Gastrocnemius medialis (tissue), 4 donors: ENCODE data around the gene LIPI. TPM values are rescaled to one million over a fixed set of nuclear protein-coding genes. Genes with fewer than 3 reads are reported as not detected.
"Not testable (repeated sequence)": the region's sequence is repeated elsewhere in the genome, so short reads cannot be mapped to it uniquely, and the experiment has no call there.

Source experiments
- ATAC-seq, 2 donors: fragments of 150-250 bp; one replicate each; pipeline ENCODE4 v1.9.1; 2016
- DNase-seq, 2 donors: peaks; one replicate each; pipeline ENCODE4 v3.0.0-alpha.2; 2019
- H3K27ac ChIP-seq, 4 donors: fragments of 200-600 bp; sonication (generic); 1 replicate in 1 of 4; 2 replicates in 3 of 4; pipeline ENCODE4 v1.5.1; 2016 to 2018; ENCODE audit warnings: mild to moderate bottlenecking in 2 of 4, moderate library complexity in 1 of 4
- H3K27me3 ChIP-seq, 3 donors: fragments of 200-600 bp; sonication (generic) in 2 of 3; 1 replicate in 1 of 3; 2 replicates in 2 of 3; pipeline versions ENCODE4 v1.5.1 to v1.6.0; 2016 to 2019; ENCODE audit warnings: mild to moderate bottlenecking in 1 of 3, moderate library complexity in 1 of 3
- H3K36me3 ChIP-seq, 2 donors: fragments of 200-600 bp; sonication (generic) in 1 of 2; one replicate each; pipeline ENCODE4 v1.5.1; 2017 to 2018
- H3K4me1 ChIP-seq, 2 donors: fragments of 200-600 bp; sonication (generic) in 1 of 2; one replicate each; pipeline ENCODE4 v1.5.1; 2016 to 2017; ENCODE audit warnings: mild to moderate bottlenecking in 2 of 2
- H3K4me3 ChIP-seq, 4 donors: fragments of 200-600 bp; sonication (generic) in 3 of 4; 1 replicate in 1 of 4; 2 replicates in 3 of 4; pipeline ENCODE4 v1.5.1; 2016 to 2019; ENCODE audit warnings: mild to moderate bottlenecking in 2 of 4
- H3K9me3 ChIP-seq, 3 donors: fragments of 200-600 bp; sonication (generic) in 2 of 3; 1 replicate in 1 of 3; 2 replicates in 2 of 3; pipeline ENCODE4 v1.5.1; 2016 to 2019
- POLR2A ChIP-seq, 2 donors: fragments of 450-650 bp; IDR thresholded peaks; one replicate each; pipeline ENCODE4 v1.6.1; 2017; ENCODE audit warnings: antibody characterized with exemption in 2 of 2, mild to moderate bottlenecking in 2 of 2, moderate library complexity in 2 of 2
- in situ Hi-C, 4 donors: fragments of 200-750 bp; cut with MboI; loops; one replicate each; pipeline versions ENCODE4 v1.15.0 to v1.8.0; 2017; ENCODE audit warnings: low sequenced_read_pairs in 4 of 4
- intact Hi-C: fragments of 100-400 bp; cut with DNase I; formaldehyde crosslinking; loops from one replicate; pipeline ENCODE4 v1.15.1; 2023; ENCODE audit warnings: low total_unique reads
- total RNA-seq, 4 donors: library from RNA; depleted of rRNA; stranded (reverse); fragments of >200 nt; gene quantifications; one replicate each; pipeline versions ENCODE4 v1.1.0 to v1.2.3, GENCODE V29; 2016
- TF ChIP-seq, protein P1 (sequence below), 5 experiments: fragments of 450-650 bp in 3 of 5; fragments of 200-600 bp in 2 of 5; sonication (generic) in 2 of 5; IDR thresholded peaks in 4 of 5; conservative IDR thresholded peaks in 1 of 5; 1 replicate in 4 of 5; 2 replicates in 1 of 5; pipeline ENCODE4 v1.5.1; 2016 to 2019; ENCODE audit warnings: antibody characterized with exemption in 5 of 5, mild to moderate bottlenecking in 3 of 5, moderate library complexity in 3 of 5

Gene LIPI
- total RNA-seq, 4 donors from 2014 or later, result not detected

DNA sequence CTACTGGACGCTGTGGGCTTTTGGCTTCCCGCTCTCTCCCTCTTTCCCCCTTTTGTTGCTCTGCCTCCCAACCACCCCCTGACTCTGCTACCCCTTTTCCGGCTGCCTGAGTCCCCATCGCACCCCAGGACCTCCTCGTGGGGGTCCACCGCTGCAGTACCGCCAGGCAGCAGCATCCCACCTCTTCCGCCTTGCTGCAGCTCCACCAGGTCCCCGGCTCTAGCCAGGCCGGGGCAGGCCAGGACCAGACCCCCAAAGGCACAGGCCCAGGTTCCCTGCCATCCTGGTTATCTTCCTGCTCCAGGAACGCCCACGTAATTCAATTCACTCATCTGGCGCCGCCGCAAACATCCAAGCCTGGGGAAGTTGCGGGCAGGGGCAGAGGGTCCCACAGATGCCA lies 139.8 kb downstream of the LIPI start:
- no peaks in the 10 kb centered on the region for H3K9me3 ChIP-seq
- H3K27me3 ChIP-seq, result no peaks in the 10 kb centered on the region
- no peaks in the 10 kb centered on the region for H3K4me1 ChIP-seq
- DNase-seq (no peak), ATAC-seq (no peak)
- no peak overlapping the region for H3K4me3 ChIP-seq
- in situ Hi-C loops, result no loop called here
- TF ChIP-seq, protein P1, sequence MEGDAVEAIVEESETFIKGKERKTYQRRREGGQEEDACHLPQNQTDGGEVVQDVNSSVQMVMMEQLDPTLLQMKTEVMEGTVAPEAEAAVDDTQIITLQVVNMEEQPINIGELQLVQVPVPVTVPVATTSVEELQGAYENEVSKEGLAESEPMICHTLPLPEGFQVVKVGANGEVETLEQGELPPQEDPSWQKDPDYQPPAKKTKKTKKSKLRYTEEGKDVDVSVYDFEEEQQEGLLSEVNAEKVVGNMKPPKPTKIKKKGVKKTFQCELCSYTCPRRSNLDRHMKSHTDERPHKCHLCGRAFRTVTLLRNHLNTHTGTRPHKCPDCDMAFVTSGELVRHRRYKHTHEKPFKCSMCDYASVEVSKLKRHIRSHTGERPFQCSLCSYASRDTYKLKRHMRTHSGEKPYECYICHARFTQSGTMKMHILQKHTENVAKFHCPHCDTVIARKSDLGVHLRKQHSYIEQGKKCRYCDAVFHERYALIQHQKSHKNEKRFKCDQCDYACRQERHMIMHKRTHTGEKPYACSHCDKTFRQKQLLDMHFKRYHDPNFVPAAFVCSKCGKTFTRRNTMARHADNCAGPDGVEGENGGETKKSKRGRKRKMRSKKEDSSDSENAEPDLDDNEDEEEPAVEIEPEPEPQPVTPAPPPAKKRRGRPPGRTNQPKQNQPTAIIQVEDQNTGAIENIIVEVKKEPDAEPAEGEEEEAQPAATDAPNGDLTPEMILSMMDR (IDR thresholded peaks at IDR 0.05 in 4 of 5, conservative IDR thresholded peaks at IDR 0.05 in 1 of 5), result no peak
- no peak for TF ChIP-seq POLR2A (IDR thresholded peaks at IDR 0.05)
- no peak overlapping the region for H3K27ac ChIP-seq
- no peaks in the 10 kb centered on the region for H3K36me3 ChIP-seq
- intact Hi-C loops, result no loop called here

DNA sequence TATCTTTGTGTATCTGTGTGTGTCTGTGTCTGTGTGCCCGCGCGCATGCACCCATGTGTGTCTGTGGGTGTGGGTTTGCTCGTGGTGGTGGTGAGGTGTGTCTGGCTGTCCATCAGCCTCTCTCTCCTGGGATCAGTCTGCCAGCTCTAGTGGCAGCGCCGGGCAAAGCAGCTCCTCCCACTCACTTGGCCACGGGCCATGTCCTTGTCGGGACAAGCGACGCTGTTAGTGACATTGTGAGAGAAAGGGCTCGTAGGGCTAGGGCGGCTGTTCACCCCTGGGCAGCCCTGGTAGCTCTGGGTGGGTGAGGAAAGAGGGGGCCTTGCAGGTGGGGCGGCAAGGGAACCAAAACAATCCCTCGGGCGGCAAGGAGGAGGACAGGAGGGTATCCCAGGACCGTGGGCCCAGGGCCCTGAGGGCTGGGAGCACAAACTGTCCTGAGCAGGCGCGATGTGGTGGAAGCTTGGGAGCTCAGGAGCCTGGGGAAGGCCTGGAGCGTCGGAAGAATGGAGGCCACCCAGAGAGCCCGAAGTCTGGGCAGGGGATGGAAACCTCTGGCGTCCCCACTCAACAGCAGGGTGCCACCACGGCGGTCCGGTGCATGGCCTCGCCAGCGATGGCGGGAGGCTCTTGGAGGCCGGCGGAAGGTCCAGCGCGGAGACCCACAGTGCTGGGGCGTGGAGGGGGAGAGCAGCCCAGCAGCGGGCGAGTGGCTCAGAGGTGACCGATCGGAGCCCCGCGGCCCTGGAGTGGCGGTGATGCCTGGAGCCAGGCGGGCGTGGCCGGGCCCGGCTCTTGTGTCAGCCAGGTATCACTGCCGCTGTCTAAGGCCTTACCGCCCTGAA lies 140.5 kb downstream of the LIPI start:
- Histone ChIP-seq H3K36me3 (no peaks in the 10 kb centered on the region), H3K9me3 (no peaks in the 10 kb centered on the region), H3K4me1 (no peaks in the 10 kb centered on the region), H3K4me3 (no peak overlapping the region), H3K27me3 (no peaks in the 10 kb centered on the region), H3K27ac (no peak overlapping the region)
- in situ Hi-C loops (no loop called here), intact Hi-C loops (no loop called here)
- DNase-seq (no peak), ATAC-seq (no peak)
- TF ChIP-seq POLR2A (IDR thresholded peaks at IDR 0.05), result no peak
- TF ChIP-seq, protein P1 (IDR thresholded peaks at IDR 0.05 in 4 of 5, conservative IDR thresholded peaks at IDR 0.05 in 1 of 5), result no peak

DNA sequence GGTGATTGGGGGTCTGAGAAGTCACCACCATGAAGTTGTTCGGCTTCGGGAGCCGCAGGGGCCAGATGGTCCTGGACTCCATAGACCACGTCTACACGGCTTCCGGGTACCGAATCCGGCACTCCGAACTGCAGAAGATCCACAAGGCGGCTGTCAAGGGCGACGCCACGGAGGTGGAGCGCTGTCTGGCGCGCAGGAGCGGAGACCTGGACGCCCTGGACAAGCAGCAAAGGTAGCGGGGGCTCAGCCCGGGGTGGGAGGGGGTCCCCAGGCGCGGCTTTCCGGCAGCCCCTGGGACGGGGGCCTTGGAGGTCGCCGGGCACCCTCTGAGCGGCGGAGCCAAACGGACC lies 146.5 kb downstream of the LIPI start:
- intact Hi-C loops (no loop called here), in situ Hi-C loops (no loop called here)
- no peaks in the 10 kb centered on the region for H3K9me3 ChIP-seq
- DNase-seq (no peak), ATAC-seq (no peak)
- H3K27me3 ChIP-seq, result no peaks in the 10 kb centered on the region
- H3K4me1 ChIP-seq, result no peaks in the 10 kb centered on the region
- no peak overlapping the region for H3K27ac ChIP-seq
- TF ChIP-seq, protein P1 (IDR thresholded peaks at IDR 0.05 in 4 of 5, conservative IDR thresholded peaks at IDR 0.05 in 1 of 5), result no peak
- TF ChIP-seq POLR2A (IDR thresholded peaks at IDR 0.05), result no peak
- H3K36me3 ChIP-seq, result no peaks in the 10 kb centered on the region
- no peak overlapping the region for H3K4me3 ChIP-seq

DNA sequence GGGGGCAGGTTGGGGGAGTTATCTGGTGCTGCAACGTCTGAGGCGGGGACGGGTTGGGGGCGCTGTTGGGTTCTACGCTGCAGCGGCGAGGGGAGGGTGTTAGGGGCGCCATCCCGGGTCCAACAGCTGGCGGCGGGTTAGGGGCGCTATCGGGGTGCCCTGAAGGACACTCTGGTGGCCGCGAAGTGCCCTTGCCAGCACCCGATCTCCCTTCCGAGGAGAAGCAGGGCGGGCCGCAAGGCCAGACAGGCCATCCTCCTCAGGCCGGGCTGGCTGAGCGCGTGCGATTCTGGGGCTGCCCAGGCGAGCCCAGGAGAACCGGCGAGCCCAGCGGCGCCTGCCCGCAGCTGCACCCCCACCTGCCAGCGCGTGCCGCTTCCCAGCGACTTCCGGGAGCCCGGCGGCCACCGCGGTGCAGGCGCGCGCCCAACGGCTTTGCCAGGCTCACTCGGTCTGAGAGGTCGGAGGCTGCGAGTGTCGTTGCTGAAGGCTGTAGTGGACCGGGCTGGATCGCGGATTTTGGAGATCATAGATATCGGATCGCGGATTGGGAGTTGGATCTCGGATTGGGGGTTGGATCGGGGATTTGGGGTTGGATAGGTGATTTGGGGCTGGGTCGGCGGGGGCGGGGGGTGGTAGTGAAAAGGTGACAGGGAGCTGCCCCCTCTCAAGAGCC lies 147.0 kb downstream of the LIPI start:
- in situ Hi-C loops, H3K36me3 ChIP-seq, ATAC-seq, H3K27me3 ChIP-seq, DNase-seq, H3K27ac ChIP-seq, H3K4me1 ChIP-seq, H3K9me3 ChIP-seq, H3K4me3 ChIP-seq, intact Hi-C loops: not testable (repeated sequence)

DNA sequence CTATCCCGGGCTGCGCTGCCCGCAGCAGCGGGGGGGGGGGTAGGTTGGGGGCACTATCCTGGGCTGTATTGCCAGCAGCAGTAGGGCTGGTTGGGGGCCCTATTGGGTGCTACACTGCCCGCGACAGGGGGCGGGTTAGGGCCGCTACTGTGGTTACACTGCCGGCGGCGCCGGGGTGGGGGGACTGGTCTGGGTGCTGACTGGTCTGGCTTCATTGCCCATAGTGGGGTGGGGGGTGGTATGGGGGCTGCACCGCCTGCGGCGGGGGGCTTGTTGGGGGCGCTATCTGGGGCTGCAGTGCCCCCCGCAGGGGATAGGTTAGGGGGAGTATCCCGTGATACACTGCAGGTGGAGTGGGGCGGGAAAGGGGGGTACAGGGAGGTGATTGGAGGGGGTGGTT lies 148.1 kb downstream of the LIPI start:
- not testable (repeated sequence) for ATAC-seq

DNA sequence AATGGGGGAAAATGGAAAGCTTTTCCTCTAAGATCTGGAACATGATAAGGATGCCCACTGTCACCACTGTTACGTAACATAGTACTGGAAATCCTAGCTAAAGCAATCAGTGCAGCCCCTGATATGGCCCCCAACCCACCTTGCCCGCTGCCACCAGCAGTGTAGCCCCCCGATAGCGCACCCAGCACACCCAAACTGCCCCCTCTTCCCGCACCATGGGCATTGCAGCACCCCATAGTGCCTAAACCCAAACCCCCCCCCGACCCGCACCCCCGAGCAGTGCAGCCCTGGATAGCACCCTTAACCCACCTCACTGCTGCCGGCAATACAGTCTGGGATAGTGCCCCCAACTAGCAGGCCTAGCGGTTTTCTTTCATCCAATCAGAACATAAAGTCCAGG lies 148.9 kb downstream of the LIPI start:
- H3K4me1 ChIP-seq, intact Hi-C loops, DNase-seq, in situ Hi-C loops, H3K9me3 ChIP-seq, H3K4me3 ChIP-seq, ATAC-seq, H3K27ac ChIP-seq, H3K36me3 ChIP-seq, H3K27me3 ChIP-seq: not testable (repeated sequence)

More for the DNA sequence above, 148.1 kb downstream of the LIPI start:
- H3K9me3 ChIP-seq, intact Hi-C loops, H3K27me3 ChIP-seq, H3K27ac ChIP-seq, H3K36me3 ChIP-seq, H3K4me3 ChIP-seq, DNase-seq, in situ Hi-C loops, H3K4me1 ChIP-seq: not testable (repeated sequence)

DNA sequence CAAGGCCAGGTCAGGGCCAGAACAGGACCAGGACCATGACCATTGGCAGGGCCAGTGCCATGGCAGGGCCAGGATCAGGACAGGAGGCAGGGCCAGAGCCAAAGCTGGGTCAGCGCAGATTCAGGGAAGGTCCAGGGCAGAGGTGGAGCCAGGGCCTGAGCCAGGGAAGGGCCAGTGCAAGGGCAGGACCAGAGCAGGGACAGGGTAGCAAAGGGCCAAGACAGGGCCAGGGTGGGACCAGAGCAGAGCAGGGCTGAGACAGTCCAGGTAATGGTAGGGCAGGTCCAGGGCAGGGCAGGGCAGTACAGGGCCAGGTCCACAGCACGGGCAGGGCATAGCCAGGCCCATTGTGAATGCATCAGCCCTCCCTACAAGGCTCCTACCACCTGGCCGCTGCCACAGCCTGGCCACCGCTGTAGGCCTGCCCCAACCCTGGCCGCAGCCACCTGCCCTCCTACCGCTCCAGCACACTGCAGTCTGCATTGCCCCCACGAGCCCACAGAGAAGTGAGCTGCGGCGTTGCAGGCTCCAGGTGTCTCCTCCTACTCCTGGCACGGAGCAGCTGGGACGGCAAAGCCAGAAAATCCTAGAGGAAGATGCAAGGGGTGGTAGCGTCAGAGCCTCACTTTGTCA lies 151.6 kb downstream of the LIPI start:
- ATAC-seq, in situ Hi-C loops, DNase-seq, H3K9me3 ChIP-seq, H3K27ac ChIP-seq, H3K27me3 ChIP-seq, H3K36me3 ChIP-seq, H3K4me1 ChIP-seq, H3K4me3 ChIP-seq, intact Hi-C loops: not testable (repeated sequence)
